Liver (tissue), 9 donors: ENCODE measurements around the gene CORO2A. TPM values are rescaled to one million over a fixed set of nuclear protein-coding genes. Genes with fewer than 3 reads are reported as not detected.

Experiments
- DNase-seq: peaks from one replicate; pipeline ENCODE4 v3.0.0-alpha.2; 2017; ENCODE audit warnings: low spot score
- H3K27ac ChIP-seq, 2 donors: one replicate each; pipeline ENCODE4 v1.7.0; 2013; ENCODE audit warnings: inconsistent platforms in 2 of 2, low read length in 2 of 2, control low read depth in 1 of 2, low read depth in 1 of 2, mild to moderate bottlenecking in 1 of 2
- H3K27me3 ChIP-seq, 4 donors: one replicate each; pipeline versions ENCODE4 v1.6.1 to v1.7.0; 2013; ENCODE audit warnings: low read length in 3 of 4, inconsistent platforms in 1 of 4, mild to moderate bottlenecking in 1 of 4, moderate library complexity in 1 of 4; ENCODE audit not compliant: control insufficient read depth in 4 of 4, insufficient read depth in 4 of 4
- H3K36me3 ChIP-seq, 4 donors: one replicate each; pipeline versions ENCODE4 v1.6.1 to v1.7.0; 2013; ENCODE audit warnings: low read length in 3 of 4, mild to moderate bottlenecking in 3 of 4, low read depth in 1 of 4, moderate library complexity in 1 of 4; ENCODE audit not compliant: control insufficient read depth in 4 of 4, insufficient read depth in 3 of 4
- H3K4me1 ChIP-seq, 4 donors: one replicate each; pipeline versions ENCODE4 v1.6.1 to v1.7.0; 2013; ENCODE audit warnings: low read length in 3 of 4, mild to moderate bottlenecking in 3 of 4, moderate library complexity in 1 of 4; ENCODE audit not compliant: control insufficient read depth in 4 of 4, insufficient read depth in 4 of 4
- H3K4me3 ChIP-seq, 3 donors: one replicate each; pipeline versions ENCODE4 v1.6.1 to v1.7.0; 2013; ENCODE audit warnings: low read length in 3 of 3, control low read depth in 1 of 3, low read depth in 1 of 3, mild to moderate bottlenecking in 1 of 3
- H3K9ac ChIP-seq, 2 donors: one replicate each; pipeline ENCODE4 v1.7.0; 2013; ENCODE audit warnings: low read length in 2 of 2, mild to moderate bottlenecking in 2 of 2, moderate library complexity in 2 of 2, control low read depth in 1 of 2, low read depth in 1 of 2
- H3K9me3 ChIP-seq, 4 donors: one replicate each; pipeline versions ENCODE4 v1.6.1 to v1.7.0; 2013; ENCODE audit warnings: low read length in 3 of 4; ENCODE audit not compliant: control insufficient read depth in 4 of 4
- ATF3 ChIP-seq: IDR thresholded peaks from 2 replicates; pipeline ENCODE4 v1.6.1; 2016; ENCODE audit warnings: antibody characterized with exemption
- CTCF ChIP-seq: fragments of 150-350 bp; IDR thresholded peaks from 2 replicates; pipeline ENCODE4 v1.5.1; 2017; ENCODE audit warnings: improper control_type of control experiment, low read depth, low read length; ENCODE audit not compliant: missing input control
- EGR1 ChIP-seq, 2 donors: IDR thresholded peaks; 2 replicates each; pipeline ENCODE4 v1.6.1; 2016 to 2018; ENCODE audit warnings: antibody characterized with exemption in 2 of 2, low read depth in 2 of 2
- FOXA1 ChIP-seq: IDR thresholded peaks from 2 replicates; pipeline ENCODE4 v1.6.1; 2016; ENCODE audit warnings: antibody characterized with exemption
- FOXA2 ChIP-seq: IDR thresholded peaks from 2 replicates; pipeline ENCODE4 v1.6.1; 2016; ENCODE audit warnings: antibody characterized with exemption
- GABPA ChIP-seq, 2 donors: IDR thresholded peaks in 1 of 2; conservative IDR thresholded peaks in 1 of 2; 2 replicates each; pipeline ENCODE4 v1.6.1; 2016; ENCODE audit warnings: antibody characterized with exemption in 2 of 2, mild to moderate bottlenecking in 1 of 2, moderate library complexity in 1 of 2
- HNF4A ChIP-seq, 2 donors: conservative IDR thresholded peaks; 2 replicates each; pipeline ENCODE4 v1.6.1; 2016; ENCODE audit warnings: antibody characterized with exemption in 2 of 2, mild to moderate bottlenecking in 2 of 2
- HNF4G ChIP-seq: IDR thresholded peaks from 2 replicates; pipeline ENCODE4 v1.6.1; 2016; ENCODE audit warnings: antibody characterized with exemption
- JUND ChIP-seq, 2 donors: IDR thresholded peaks; 2 replicates each; pipeline ENCODE4 v1.6.1; 2016; ENCODE audit warnings: antibody characterized with exemption in 2 of 2
- MAX ChIP-seq: IDR thresholded peaks from 2 replicates; pipeline ENCODE4 v1.6.1; 2016; ENCODE audit warnings: antibody characterized with exemption
- NR2F2 ChIP-seq: IDR thresholded peaks from 2 replicates; pipeline ENCODE4 v1.6.1; 2016; ENCODE audit warnings: antibody characterized with exemption
- RAD21 ChIP-seq, 2 donors: IDR thresholded peaks; 2 replicates each; pipeline ENCODE4 v1.6.1; 2016; ENCODE audit warnings: antibody characterized with exemption in 2 of 2, mild to moderate bottlenecking in 2 of 2
- REST ChIP-seq: IDR thresholded peaks from 2 replicates; pipeline ENCODE4 v1.6.1; 2016; ENCODE audit warnings: antibody characterized with exemption, mild to moderate bottlenecking
- RXRA ChIP-seq, 2 donors: IDR thresholded peaks; 2 replicates each; pipeline ENCODE4 v1.6.1; 2017 to 2018; ENCODE audit warnings: antibody characterized with exemption in 2 of 2, mild to moderate bottlenecking in 1 of 2
- SP1 ChIP-seq: IDR thresholded peaks from 2 replicates; pipeline ENCODE4 v1.6.1; 2018; ENCODE audit warnings: antibody characterized with exemption, mild to moderate bottlenecking
- TAF1 ChIP-seq: conservative IDR thresholded peaks from 2 replicates; pipeline ENCODE4 v1.6.1; 2016; ENCODE audit warnings: antibody characterized with exemption, mild to moderate bottlenecking
- YY1 ChIP-seq: IDR thresholded peaks from 2 replicates; pipeline ENCODE4 v1.6.1; 2016; ENCODE audit warnings: antibody characterized with exemption, mild to moderate bottlenecking
- ZBTB33 ChIP-seq: IDR thresholded peaks from 2 replicates; pipeline ENCODE4 v1.6.1; 2016; ENCODE audit warnings: antibody characterized with exemption
- WGBS: extraction: QIAGEN DNeasy Blood & Tissue Kit; methylation state at CpG from one replicate; pipeline ENCODE4 v1.1.7; 2013; 5-methylcytosine and 5-hydroxymethylcytosine counted together
- polyA plus RNA-seq, 2 donors: library from polyadenylated mRNA; stranded (reverse) in 1 of 2; unstranded in 1 of 2; fragments of 200-250 nt in 1 of 2; fragments of >200 nt in 1 of 2; fragmentation: Nextera tagmentation in 1 of 2; extraction: Ambion mirVana in 1 of 2; gene quantifications; one replicate each; pipeline versions ENCODE4 v1.2.1 to v1.2.3, GENCODE V29; 2013 to 2015
- total RNA-seq, 2 donors: library from RNA; depleted of rRNA; stranded (reverse); fragments of >200 nt; gene quantifications; one replicate each; pipeline ENCODE4 v1.2.3, GENCODE V29; 2014
- donor health status: healthy.
- donor health status: healthy.
- donor health status: healthy.
- donor health status: healthy.
- donor health status: healthy.

CORO2A gene
- total and polyA plus RNA-seq, 4 donors = 1.2 to 2.8 (median 1.4) TPM

GRCh38 chr9:98230304-98230703 is 37.9 kb upstream of the CORO2A start:
- no peaks in the 10 kb centered on the region for H3K27me3 ChIP-seq
- H3K27ac ChIP-seq = peak overlapping the region; percentile 90
- H3K4me1 ChIP-seq = peaks cover 12 to 60% (median 35%) of the 10 kb centered on the region in 4 donors
- H3K9me3 ChIP-seq = no peaks in the 10 kb centered on the region
- H3K9ac ChIP-seq = no peak overlapping the region
- DNase-seq = no peak
- TF ChIP-seq EGR1 (IDR thresholded peaks at IDR 0.05; ENCODE audit: low read depth in 2 of 2) = no peak
- TF ChIP-seq ZBTB33 = no peak
- no peak for TF ChIP-seq REST
- no peak for TF ChIP-seq ATF3
- no peak for TF ChIP-seq FOXA1
- no peak for TF ChIP-seq FOXA2
- TF ChIP-seq NR2F2 = no peak
- TF ChIP-seq SP1 = peak; percentile 19
- TF ChIP-seq YY1 = peak; percentile 14
- no peak for TF ChIP-seq CTCF
- peak; percentile 22 to 31 for TF ChIP-seq HNF4A (conservative IDR thresholded peaks at IDR 0.05)
- TF ChIP-seq JUND (IDR thresholded peaks at IDR 0.05) = no peak
- no peak for TF ChIP-seq GABPA (IDR thresholded peaks at IDR 0.05 in 1 of 2, conservative IDR thresholded peaks at IDR 0.05 in 1 of 2)
- no peak for TF ChIP-seq TAF1
- peak; percentile 13 for TF ChIP-seq MAX
- no peak for TF ChIP-seq RAD21 (IDR thresholded peaks at IDR 0.05)
- peak in 1 of 2 donors; percentile 12 for TF ChIP-seq RXRA (IDR thresholded peaks at IDR 0.05)
- TF ChIP-seq HNF4G = no peak
- H3K4me3 ChIP-seq = no peak overlapping the region
- peaks cover 0 to 3% (median 0%) of the 10 kb centered on the region in 4 donors for H3K36me3 ChIP-seq
- 44% methylated on average over 6 of the region's 6 CpGs for WGBS
